ENCODE measurements around the gene TEX38.
"Not testable (repeated sequence)": the region's sequence is repeated elsewhere in the genome, so short reads cannot be mapped to it uniquely, and the experiment has no call there.

The TEX38 gene

GRCh38 chr1:46647611-46648010, 24.0 kb upstream of the TEX38 start:
- DNase-seq (ENCODE audit: extremely low read depth, low read depth), result no peak
- no peak for TF ChIP-seq CTCF (IDR thresholded peaks at IDR 0.05; ENCODE audit: low read depth, low read length)

GRCh38 chr1:46649764-46650163, 21.9 kb upstream of the TEX38 start:
- no peak for DNase-seq (ENCODE audit: extremely low read depth, low read depth)
- no peak for TF ChIP-seq CTCF (IDR thresholded peaks at IDR 0.05; ENCODE audit: low read depth, low read length)

- no peak for DNase-seq (ENCODE audit: extremely low read depth, low read depth)
- no peak for TF ChIP-seq CTCF (IDR thresholded peaks at IDR 0.05; ENCODE audit: low read depth, low read length)
Measured at GRCh38 chr1:46650491-46650890, 21.2 kb upstream of the TEX38 start.

GRCh38 chr1:46651152-46651551, 20.5 kb upstream of the TEX38 start:
- DNase-seq (ENCODE audit: extremely low read depth, low read depth), result not testable (repeated sequence)

- TF ChIP-seq CTCF (IDR thresholded peaks at IDR 0.05; ENCODE audit: low read depth, low read length), result no peak
- DNase-seq (ENCODE audit: extremely low read depth, low read depth), result no peak
Measured at GRCh38 chr1:46652321-46653100, 19.1 kb upstream of the TEX38 start.

GRCh38 chr1:46653405-46653958, 18.2 kb upstream of the TEX38 start:
- no peak for TF ChIP-seq CTCF (IDR thresholded peaks at IDR 0.05; ENCODE audit: low read depth, low read length)
- DNase-seq (ENCODE audit: extremely low read depth, low read depth), result no peak

- DNase-seq (ENCODE audit: extremely low read depth, low read depth), result no peak
- TF ChIP-seq CTCF (IDR thresholded peaks at IDR 0.05; ENCODE audit: low read depth, low read length), result no peak
Measured at GRCh38 chr1:46654012-46654411, 17.6 kb upstream of the TEX38 start.

GRCh38 chr1:46654698-46655097, 17.0 kb upstream of the TEX38 start:
- not testable (repeated sequence) for DNase-seq (ENCODE audit: extremely low read depth, low read depth)
